GM18498 (cell line): Measurements from ENCODE around the gene GINS2.

Experiments
- ATAC-seq: cut with Tn5 transposase; IDR thresholded peaks from one replicate; pipeline ENCODE4 v1.9.1; 2021; ENCODE audit warnings: mild to moderate bottlenecking, moderate library complexity; ENCODE audit not compliant: unreplicated experiment

The GINS2 gene

DNA sequence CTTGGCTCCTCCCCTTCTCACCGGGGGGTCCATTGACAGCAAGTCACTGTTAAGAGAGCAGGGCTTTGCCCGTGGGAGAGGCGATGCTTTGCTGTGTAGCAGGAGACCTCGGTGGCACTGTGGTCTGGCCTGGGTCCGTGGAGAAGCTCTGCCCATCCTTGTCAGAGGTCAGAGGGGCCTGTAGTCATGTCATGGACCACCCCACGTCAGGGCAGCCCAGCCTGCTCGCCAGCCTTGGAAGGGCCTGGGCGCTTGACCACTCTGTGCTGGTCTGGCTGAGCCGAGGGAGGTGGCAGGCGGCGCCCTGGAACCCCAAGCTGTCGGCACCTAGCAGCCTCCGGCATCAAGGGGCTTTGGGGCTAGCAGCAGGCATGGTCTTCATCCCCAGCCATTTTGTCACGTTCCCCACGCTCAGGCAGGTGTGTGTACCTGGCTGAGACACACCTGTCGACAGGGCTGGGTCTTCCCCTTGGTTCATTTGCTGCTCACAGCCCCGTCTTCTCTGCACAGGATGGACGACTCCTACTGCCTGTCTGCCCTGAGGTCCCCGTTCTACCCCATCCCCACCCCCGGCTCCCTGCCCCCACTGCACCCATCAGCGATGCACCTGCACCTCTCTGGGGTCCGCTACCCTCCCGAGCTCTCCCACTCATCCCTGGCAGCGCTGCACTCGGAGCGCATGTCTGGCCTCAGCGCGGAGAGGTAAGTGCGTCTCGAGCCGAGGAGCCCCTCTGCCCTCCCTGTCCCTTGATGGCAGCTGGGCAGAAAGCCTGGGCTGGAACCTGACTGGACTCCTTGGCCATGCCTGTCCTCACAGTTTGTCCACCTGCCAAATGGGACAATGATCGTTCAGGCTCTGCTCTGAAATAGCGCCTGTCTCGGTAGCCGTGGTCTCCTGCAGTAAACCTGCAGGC, 33.3 kb downstream of the GINS2 start:
- ATAC-seq: no peak

DNA sequence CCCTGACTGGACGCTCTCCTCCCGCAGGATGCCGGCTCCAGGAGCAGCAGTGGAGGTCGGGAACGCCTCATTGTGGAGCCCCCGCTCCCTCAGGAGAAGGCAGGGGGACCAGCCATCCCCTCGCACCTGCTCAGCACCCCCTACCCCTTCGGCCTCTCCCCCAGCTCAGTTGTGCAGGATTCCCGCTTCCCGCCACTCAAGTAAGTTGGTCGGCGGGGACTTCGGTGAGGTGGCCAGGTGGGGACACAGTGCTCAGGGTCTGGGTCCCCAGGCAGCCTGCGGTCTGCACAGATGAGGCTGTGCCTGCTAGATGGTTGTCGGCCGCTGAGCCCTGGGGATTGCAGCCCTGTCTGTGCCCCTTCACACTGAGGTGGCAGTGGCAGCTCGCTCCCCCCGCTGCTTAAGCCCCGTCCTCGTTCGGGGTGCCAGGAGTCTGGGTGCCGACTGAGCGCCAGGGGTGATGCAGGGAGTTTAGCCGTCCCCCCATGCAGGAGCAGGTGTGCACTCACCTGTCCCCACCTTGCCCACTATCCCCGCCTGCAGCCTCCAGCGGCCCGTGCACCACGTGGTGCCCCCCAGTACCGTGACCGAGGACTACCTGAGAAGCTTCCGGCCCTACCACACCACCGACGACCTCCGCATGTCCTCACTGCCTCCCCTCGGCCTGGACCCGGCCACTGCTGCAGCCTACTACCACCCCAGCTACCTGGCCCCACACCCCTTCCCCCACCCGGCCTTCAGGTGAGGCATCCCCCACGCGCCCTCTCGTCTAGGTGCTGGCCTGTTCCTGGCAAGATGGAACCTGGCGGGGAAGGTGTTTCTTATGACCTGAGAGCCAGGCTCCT, 34.3 kb downstream of the GINS2 start:
- ATAC-seq: no peak

DNA sequence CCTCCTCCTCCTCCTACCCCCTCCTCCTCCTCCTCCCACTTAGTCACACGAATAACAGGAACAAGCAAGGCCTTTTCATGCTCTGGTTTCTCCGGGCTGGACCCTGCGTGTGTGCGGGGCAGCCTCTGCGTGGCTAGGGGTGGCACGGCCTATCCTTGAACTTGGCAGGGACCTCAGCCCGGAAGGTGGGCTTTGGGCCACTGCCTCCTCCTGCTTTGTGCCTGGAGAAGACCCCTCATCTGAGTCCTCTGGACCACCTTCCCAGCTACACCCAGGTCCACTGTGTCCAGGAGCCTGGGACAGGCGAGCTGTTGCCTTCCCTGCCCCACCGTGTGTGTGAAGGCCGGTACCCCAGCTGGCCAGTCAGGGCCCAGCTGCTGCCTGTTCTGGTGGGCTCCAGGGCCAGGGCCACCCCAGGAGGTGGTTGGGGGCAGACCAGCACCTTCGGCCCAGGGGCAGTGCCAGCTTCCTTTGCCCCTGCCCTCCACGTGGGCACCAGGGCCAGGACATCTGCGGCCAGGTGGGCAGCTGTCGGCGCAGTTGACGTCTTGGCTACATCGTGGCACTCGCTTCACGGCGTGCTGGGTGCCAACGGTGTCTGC, 35.4 kb downstream of the GINS2 start:
- no peak for ATAC-seq

DNA sequence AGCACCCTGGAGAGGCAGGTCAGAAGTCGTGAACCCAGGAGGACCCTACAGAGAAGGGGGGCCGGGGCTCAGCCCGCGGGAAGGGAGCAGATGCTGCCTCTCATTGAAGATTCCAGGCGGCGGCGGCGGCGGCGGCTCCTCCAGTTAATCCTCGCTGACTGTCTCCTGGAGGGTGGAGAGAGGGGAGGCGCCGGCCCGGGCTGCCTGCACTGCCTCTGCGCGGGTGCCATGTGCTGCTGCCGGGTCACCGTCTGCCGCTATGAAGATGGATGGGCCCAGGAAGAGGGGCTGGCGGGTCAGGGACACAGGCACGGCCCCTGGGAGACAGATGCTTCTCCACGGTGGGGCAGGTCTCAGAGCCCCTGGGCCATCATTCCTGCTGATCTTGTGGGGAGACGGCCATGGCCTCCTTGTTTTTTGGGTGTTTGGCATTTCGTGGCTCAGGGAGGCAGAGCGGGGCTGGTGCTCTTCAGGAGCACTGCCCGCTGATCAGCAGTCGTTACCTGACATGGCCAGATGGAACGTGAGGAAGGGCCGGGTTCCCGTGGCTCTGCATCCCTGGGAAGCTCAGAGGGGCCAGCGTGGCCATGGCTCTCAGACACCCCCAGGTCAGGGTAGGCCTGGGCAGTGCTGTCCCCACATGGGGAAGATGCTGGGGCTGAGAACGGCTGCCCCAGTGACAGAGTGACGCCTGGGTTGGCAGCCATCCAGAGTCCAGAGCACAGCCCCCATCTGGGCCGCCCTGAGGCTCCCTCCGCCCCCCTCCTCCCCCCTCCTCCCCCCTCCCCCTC, 36.1 kb downstream of the GINS2 start:
- no peak for ATAC-seq

DNA sequence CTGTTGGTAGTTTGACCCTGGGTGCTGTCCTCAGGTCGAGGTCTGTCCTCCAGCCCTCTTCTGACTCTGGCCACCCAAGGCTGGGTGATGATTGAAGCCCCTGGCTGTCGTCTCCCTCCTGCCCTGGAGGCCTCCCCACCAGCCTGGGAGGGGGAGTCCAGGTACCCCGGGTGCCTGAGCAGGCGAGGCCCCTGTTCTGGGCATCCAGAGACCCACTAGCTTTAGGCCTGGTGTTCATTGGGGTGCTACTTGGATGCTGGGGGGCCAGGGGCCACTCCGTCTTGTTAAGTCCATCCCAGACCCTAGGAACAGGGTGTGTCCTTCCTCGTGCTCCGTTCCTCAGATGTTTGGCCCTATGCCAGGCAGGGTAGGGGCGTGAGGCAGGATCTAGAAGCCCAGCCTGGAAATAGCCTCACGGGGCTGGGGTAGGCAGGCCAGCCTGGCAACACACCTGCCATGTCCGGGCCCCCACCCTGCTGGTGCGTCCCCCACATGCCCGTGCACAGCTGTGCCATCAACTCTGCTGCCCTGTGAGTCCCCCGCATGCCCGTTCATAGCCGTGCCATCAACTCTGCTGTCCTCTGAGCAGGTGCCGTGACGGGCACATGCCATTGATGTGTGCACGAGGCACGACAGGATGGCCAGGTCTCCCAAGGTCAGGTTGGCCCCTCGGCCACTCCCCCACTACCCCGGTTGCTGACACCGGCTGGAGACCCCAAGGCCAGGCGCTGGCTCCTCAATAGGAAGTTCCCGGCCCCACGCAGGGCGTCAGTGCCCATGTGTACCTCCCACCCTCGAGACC, 36.9 kb downstream of the GINS2 start:
- ATAC-seq: no peak

DNA sequence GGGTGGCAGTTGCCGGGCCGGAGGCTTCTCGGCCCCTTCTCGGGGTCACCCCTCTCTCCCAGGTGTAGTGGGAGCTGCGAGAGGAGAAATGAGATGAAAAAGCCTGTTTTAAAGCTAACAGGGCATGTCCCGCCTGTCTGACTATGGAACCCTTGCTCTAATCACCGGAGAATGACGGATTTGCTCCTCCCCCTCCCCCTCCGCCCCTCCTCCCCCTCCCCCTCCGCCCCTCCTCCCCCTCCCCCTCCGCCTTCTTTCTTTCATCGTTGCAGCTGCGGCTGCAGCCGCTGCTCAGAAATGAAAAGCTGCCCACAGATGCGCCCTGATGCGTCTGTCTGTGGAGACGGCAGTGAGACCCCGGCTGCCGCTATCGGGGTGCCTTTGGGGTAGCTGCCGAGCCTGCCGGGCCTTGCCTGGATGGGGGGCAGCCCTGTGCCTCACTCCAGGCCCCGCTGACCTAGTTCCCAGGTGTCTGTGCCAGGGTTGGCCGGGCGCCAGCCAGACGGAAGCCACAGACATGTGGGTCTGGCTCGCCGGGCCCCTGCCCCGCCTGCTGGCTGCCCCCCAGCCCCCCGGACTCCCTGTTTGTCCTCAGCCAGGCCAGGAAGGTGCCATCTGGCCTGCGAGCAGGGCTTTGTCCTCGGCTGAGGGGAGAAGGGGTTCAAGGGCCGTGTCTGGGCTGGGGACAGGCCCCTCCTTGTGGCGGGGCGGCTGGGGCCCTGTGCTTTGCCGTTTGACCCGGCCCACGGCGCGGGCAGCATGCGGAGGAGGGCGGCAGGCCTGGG, 37.7 kb downstream of the GINS2 start:
- no peak for ATAC-seq

DNA sequence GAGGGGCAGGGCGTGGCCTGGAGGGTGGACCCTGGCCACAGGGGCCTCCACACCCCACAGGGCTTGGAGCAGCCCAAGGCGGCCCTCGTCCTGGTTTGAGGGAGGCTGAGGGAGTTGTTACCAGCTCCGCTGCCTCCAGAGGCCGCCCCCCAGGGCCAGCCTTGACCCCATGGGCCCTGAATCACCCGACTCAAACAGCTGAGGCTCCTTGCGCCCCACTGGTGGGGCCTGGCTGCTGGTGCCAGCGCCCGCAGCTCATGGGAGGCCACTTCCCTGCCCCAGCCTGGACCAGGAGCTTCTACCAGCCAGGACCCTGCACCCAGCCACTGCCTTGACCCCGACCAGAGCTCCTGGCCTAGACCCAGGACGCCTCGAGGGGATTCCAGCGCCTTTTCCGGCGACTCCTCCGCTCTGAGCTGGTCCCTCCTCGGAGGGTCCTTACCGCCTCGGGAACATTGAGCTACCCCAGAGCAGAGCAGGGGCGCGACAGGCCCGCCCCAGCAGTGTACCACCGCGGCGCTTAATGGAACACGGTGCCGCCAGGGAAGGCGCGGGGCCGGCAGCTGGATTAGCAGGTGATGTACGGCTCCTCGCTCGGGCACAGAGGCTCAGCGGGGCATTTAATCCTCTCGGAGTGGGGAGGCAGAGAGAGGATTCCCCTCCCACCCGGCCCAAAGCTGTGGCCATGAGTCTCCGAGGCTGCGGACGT, 38.5 kb downstream of the GINS2 start:
- no peak for ATAC-seq

DNA sequence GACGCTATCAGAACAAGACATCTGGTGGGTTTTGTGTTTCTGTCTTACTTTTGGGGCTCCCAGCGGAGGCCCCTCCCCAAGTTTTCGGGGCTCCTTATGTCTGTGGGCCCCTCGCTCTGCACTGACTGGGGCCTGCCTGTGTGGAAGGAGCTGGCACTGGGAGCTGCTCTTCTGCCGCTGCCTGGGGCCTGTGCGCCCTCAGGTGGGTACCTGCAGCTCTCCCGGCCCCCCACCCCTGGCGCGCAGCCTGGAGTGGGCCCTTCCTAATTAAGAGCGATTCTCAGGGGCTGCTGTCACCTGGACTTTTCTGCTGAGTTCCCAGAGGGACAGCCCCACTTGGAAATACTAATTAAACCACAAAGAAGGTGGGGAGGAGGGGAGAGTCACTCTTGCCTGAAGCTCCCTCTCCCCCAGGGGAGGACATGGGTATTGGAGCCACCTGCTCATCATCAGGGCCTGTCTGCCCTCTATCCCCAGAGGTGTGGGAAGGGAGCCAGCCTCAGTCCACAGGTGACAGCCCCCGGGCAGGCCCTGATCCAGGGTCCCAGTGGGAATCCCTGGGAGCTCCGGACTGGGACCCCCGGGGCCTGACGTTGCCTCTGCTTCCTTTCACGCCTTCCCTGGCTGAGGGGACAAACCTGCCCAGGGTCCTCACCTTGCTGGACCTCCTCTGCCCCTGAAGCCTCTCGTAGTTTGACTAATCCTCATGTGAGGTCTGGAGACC, 39.2 kb downstream of the GINS2 start:
- no peak for ATAC-seq

DNA sequence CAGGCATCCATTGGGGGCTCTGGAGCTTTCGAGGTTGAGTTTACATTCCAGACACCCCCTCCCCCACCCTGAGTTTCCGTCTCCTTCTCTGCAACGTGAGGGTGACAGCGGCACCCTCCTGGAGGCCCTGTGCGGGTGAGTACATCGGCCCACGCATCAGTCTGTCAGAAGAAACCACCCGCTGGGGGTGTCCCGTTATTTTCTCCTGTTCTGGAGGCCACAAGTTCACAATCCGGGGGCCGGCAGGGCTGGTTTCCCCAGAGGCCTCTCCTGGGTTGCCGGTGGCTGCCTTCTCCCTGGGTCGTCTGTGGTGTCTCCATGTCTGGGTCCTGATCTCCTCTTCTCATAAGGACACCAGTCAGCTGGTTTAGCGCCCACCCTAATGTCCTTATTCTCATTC, 39.9 kb downstream of the GINS2 start:
- ATAC-seq: no peak

DNA sequence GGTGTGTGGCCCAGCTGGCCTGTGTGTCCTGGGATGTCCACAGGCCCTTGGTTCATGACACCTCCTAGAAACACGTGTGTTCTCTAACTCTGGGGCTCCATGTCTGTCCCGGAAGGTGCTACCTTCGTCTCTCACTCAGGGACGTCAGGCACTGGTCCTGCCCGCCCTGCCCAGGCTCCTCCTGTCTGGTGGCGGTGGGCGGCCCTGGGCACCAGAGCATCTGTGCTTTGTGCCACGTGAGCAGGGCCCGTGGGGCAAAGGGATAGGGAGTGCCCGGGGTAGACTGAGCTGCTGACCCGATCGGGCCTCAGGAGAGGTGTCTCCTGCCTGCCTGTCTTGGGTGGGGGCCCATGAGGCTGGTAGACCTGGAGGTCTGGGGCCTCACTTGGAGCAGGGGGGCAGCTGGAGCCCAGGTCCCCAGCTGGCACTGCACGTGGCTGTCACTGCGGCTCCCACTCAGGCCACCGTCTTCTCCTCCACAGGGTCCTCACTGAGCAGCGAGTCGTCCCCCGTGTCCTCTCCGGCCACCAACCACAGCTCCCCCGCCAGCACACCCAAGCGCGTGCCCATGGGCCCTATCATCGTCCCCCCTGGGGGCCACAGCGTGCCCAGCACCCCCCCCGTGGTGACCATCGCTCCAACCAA, 40.6 kb downstream of the GINS2 start:
- no peak for ATAC-seq

DNA sequence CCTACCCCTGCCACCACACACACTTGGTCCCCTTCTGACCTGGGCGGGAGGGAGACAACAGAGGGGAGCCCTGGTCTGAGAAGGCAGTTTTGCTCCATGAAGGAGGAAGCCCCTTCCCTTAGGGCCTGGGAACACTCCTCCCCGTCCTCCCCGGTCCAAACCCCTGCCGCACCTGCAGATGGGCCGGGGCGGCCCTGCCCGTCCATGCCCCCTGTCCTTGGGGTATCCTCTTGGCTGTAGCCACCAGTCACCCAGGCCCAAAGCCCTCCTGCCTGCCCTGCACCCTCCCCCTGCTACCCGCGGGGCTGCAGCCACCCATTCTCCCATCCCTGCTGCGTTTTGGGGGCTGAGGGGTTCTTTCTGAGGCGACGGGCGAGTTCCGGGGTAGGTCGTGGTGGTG, 41.8 kb downstream of the GINS2 start:
- no peak for ATAC-seq

DNA sequence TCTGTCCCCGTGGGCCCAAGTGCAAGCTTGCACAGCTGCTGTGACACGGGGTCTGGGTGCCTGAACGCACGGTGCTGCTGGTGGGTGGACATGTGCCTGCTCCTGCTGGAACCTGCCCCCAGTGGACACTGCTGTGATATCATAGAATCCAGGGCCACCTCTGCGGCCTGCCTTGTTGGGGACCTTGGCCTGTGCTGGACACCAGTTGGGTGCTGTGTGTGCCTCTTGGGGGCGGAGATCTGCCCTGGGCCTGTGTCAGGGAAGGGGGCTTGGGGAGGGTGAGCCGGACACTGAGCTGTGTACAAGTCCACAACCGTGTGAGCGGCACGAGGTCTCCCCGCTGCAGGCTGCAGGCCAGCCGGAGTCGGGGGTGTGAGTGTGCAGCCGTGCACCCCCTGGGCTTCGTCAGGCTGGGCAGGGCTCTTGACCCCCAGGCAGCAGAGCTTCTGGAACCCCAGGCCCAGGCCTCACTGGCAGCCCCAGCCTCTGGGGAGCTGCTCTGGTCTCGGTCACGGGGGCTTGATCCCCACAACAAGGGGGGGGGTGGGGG, 42.3 kb downstream of the GINS2 start:
- ATAC-seq: no peak

DNA sequence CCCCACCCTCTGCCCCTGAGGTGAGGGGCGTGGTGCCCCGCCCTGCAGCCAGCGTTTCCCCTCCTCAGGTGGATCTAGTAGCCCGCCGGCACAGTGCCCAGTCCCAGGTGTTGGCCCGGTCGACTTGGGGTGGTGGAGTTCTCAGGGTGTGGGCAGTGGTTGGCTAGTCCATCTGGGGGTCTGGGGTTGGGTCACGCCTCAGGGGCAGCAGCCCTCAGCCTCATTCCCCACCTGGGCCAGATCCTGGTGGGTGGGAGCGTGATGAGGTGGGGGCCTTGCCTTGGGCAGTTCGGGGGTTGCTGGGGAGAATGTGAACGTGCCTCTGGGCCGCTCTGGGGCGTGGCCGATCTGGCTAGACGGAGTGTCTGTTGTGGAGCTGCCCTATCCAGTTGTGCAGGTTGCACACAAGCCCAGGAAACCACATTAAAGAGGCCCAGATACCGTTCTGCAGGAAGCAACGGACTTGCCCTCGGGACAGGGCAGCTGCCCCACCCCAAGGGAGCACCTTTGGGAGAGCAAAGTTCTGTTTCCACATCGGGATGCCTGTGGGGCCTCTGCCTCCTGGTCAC, 43.6 kb downstream of the GINS2 start:
- ATAC-seq: no peak

DNA sequence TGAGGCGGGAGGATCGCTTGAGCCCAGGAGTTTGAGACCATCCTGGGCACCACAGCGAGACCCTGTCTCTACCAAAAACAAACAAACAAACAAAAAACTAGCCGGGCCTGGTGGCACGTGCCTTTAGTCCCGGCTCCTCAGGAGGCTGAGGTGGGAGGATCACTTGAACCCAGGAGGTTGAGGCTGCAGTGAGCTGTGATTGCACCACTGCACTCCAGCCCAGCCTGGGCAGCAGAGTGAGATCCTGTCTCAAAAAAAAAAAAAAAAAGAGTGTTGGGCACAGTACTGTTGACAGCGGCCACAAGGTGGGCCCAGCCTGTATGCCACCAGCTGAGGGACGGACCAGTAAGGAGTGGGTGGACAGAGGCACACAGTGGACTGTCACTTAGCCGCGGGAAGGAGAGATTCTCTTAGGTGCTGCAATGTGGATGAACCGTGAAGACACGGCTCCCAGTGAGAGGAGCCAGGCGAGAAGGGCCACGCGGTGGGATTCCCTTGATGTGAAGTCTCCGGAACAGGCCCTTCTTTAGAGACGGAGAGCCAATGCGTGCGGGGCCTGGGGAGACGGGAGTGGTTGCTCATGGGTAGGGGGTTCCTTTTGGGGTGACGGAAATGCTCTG, 44.6 kb downstream of the GINS2 start:
- ATAC-seq: no peak

DNA sequence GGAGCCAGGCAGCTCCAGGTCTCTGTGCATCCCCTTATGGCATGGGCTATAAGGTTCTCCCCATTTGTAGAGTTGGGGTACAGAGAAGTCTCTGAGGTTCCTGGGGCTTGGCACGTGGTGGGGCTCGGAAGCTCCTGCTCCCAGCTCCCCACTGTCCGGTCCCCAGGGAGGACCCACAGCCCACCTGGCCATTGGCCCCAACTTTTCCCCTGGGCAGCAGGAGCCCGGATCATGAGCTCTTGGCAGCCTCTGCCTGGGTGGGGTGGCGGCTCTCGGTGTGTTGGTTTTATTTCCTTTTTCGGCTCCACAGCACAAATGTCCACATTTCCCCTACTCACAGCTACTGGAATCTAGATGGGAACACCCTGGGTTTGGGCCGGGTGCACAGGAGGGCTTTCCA, 45.1 kb downstream of the GINS2 start:
- no peak for ATAC-seq

DNA sequence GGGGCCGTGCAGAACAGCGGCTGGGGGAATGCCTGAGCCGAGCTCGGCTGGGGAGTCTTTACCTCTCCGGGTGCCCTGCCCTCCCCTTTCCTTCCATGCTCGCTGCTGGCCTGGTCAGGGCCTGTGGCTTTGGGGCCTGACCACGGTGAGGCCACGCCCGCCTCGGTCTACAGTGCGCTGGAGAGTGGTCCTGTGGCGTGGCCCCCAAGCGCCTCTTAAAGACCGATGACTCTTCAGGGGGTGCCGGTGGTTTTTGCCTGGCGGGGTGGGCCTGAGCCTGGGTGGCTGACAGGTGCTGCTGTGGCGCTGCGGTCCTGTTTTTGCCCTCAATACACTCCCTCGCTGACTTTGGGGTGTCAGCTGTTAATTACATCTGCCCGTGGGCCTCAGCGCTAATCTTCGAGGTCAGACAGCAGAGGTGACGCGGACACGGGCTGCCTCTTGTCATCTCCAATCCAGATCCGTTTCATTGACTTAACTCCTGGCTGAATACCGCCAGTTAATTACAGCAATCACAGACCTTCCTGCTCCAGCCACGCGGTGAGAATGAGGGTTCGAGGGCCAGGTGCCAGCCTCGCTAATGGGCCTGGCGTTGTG, 45.9 kb downstream of the GINS2 start:
- ATAC-seq: no peak
